GM19467 (cell line): ENCODE results near the gene CASZ1.

Experiments used
- ATAC-seq: cut with Tn5 transposase; IDR thresholded peaks from one replicate; pipeline ENCODE4 v1.9.1; 2021; ENCODE audit warnings: mild to moderate bottlenecking, moderate library complexity; ENCODE audit not compliant: unreplicated experiment

The CASZ1 gene

DNA sequence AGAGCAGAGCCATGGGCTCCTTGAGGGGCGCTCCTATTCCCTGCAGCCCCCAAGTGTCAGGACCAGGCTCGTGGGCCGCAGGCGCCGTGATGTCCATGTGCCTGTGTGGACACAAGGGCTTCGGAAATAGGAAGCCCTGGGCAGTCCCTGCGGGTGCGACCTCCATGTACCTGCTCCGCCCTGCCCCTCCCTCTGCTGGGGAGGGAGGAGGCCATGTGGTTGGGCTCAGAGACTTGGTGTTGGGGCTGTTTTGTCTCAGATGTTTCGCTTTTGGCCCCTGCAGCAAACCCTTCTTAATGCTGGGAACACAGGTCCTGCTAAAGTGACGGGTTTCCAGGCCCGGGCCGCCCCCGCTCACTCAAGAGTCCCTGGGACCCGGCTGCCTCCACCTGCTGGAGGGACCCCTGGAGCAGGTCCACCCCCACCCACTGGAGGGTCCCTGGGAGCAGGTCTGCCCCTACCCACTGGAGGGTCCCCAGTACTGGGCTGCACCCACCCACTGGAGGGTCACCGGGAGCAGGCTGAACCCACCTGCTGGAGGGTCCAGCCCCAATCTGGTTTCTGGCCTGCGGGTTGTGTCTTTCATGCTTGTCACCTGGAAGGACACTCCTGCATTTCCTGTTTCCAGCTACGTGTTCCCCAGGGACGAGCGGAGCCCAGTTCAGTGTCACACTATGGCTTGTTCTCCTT lies 165.2 kb downstream of the CASZ1 start:
- no peak for ATAC-seq

DNA sequence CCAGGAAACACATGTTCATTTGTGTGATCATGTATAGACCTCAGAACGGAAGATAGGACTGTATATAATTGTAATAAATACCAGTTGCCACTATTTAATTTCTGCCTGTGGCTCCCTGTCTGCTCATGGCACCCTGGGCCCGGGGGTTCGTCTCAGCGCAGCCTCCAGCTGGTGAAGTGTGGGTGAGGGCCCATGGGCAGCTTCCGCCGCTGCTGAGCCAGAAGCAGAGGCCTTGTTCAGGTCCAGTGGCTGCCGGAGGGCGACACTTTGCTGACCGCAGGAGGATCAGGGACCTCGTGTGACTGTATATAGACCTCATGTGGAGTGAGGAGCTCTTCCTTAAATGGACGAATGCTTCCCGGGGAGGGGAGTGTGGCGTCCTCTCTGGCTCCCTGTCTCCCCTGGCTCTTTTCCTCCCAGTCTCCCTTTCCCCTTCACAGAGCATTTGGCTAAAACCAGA lies 165.8 kb downstream of the CASZ1 start:
- no peak for ATAC-seq

DNA sequence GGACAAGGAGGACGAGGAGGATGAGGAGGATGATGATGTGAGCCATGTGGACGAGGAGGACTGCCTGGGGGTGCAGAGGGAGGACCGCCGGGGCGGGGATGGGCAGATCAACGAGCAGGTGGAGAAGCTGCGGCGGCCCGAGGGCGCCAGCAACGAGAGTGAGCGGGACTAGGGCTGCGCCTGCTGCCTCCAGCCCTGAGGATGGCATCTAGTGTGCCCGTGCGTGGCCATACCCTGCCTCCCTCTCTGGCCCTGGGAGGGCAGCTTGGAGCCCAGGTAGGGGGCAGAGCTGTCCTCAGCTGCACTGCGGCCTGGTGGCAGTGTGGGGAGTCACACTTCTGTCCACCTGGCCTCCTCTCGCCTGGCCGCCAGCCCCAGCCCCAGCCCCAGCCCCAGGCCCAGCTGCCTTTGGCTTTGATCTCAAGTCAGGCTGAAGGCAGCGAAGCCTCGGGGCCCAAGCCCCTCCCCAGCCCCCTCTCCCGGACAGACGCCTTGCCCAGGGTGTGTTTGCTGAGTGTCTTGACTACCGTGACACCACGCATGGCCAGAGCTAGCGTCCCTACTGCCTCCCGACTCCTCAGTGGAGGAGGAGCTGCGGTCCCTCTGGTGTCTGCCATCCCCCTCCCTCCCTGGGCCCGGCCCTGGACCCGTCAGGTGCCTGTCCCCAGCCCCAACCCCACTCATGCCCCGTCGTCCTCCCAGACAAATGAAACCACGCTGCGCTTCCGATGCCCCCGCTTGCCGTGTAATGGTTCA lies 166.5 kb downstream of the CASZ1 start:
- no peak for ATAC-seq

DNA sequence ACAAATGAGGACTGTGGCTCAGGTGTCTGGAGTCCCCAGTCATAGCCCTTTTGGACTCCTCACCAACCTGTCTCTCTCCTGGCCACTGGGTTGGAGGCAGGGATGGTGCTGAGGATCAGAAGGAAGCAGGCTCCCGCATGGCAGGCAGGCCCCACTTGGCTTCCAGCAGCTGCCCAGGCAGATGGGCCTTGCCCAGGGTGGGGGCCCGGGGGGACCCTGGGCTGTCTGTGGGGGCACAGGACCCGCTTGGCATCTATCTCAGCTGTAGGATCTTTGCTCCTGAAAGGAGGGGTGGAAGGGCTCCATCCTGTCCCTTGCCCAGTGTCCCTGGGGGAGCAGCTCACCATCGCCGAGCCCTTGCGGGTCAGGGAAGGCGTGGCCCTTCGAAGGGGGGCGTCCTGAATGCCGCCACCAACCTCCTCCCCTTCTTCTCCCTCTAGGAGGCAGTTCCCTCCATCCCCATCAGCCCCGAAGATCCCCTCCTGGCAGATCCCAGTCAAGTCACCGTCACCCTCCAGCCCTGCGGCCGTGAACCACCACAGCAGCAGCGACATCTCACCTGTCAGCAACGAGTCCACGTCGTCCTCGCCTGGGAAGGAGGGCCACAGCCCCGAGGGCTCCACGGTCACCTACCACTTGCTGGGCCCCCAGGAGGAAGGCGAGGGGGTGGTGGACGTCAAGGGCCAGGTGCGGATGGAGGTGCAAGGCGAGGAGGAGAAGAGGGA lies 167.2 kb downstream of the CASZ1 start:
- ATAC-seq: no peak

DNA sequence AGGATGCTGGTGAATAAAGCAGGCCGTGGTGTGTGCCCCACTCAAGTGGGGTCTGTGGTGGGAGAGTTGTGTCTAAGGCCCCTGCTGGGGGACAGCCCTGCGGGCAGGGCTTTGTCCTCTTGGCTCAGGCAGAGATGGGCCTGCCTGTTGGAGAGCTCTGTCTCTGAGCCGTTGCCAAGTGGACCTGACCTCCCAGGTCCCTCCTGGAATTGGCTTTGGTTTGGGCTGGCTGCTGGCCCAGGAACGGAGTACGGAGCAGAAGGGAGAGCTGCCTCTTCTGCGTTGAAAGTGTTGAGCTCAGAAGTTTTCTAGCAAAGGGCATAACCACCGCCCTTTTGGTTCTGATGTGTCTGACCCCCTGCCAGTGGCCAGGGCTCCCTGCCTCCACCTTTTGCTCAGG lies 167.8 kb downstream of the CASZ1 start:
- no peak for ATAC-seq

DNA sequence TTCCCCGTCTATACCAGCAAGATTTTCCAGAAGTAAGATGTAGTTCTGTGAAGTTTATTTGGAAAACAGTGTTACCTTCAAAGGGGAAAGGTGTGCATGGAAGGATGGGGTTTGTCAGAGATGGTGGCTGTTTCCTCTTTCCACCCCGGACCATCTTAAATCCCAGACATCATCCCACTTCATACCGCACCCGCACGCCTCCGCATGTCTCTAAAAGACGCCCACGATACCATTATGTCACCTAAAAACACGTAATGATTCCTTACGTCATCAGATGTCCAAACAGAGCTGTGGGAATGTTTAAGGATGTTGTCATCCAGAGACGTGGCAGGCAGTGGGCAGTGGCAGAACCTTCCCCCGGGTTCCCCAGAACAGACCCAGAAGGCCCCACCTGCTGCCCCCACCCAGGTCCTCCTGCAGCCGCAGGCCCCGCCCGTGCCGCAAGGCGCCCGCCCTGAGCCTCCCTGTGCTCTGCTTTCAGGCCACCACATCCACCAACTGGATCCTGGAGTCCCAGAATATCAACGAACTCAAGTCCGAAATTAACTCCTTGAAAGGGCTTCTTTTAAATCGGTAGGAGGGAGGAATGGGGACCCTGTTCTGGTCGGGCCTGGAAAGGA lies 169.5 kb downstream of the CASZ1 start:
- ATAC-seq: no peak

DNA sequence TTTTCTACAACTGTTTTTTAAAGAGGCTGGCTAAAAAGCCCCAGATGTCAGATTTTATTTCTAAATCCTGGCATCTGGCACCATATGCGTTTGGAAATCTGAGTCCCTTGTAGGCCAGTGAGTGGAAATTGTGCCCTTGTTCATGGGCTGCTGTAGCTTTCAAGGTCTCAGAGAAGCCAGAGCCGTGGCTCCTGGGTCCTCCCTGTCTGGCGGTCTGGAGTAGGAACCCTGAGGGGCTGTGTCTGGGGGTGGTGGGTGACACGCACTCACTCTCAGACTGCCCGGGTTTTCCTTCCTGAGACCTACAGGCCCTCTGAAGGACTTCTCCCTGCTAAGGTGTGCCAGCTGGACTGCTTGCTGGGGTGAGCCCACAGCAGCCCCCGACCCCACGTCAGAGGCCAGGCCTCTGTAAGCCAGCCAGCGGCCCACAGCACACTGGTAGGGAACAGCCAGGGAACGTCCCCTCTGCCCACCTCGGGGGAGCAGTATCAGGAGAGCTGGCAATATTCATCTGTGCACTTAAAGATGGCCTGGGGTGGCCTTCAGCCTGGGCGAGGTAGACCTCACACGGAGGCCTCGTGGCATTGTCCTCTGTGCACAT lies 170.2 kb downstream of the CASZ1 start:
- no peak for ATAC-seq

DNA sequence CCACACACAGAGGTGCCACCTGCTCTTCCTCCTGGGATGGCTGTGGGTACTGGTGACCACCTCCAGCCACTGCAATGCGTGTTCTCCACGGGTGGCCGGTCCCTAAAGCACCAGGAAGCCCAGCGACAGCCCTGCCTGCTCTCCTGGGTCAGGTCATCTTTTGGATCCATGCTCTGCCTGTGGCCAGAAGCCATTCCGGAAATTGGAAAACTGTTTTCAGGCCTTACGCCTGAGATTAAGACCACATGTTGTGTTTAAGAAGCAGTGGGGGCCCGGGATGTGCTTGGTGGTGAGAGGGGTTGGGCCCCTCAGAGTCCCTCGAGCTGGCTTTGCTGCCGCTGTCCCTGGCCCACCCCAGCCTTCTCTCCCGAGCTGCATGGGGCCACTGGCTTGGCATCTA lies 170.9 kb downstream of the CASZ1 start:
- no peak for ATAC-seq

DNA sequence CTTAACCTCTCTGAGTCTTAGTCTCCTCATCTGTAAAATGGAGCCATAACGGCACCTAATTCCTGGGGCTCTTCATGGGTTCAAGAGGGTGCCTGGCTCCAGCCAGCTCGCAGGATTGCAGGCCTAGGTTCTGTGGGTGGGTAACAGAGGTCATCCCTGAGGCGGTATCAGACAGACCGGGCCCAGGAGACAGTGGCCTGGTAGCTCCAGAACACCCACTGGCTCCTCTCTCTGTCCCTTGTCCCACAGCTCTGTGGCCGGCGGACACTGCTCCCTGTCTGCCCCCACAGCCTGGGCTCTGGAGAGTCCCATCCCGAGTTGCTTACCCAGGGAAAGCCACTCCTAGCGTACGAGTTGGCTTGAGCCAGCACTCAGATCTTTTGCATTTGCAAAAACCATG lies 171.4 kb downstream of the CASZ1 start:
- no peak for ATAC-seq

DNA sequence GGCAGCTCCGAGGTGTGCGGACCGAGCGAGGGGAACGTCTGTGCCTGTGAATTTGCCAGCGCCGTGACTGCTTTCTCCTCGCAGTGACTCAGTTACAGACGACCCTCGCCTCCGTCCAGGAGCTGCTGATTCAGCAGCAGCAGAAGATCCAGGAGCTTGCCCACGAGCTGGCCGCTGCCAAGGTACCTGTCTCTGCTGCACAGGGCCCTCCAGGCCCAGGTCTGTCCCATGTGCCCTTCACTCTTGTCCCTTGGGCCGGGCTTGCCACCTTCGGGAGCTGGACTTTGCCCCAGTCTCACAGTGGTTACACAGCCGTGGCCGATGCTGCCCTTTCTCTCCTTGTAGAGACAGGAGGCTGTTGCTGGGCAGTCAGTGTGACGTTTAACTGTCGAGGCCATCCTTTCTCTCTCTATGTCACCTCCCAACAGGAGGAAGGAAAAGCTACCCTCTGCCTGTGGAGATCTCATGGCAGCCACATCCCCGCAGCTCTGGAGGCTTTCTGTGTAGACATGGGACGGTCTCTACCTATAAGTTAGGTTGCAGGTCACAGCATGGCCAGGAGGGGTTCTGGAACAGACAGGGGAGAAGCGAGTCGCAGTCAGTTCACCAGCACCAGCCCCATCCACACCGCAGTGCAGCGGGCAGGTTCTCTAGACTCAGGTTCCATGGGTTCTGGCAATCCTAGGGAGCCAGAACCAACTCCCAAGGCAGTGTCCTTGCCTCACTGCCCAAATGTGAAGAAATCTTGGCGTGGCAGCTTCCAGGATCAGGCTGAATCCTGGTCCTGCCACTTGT lies 172.0 kb downstream of the CASZ1 start:
- ATAC-seq: no peak

DNA sequence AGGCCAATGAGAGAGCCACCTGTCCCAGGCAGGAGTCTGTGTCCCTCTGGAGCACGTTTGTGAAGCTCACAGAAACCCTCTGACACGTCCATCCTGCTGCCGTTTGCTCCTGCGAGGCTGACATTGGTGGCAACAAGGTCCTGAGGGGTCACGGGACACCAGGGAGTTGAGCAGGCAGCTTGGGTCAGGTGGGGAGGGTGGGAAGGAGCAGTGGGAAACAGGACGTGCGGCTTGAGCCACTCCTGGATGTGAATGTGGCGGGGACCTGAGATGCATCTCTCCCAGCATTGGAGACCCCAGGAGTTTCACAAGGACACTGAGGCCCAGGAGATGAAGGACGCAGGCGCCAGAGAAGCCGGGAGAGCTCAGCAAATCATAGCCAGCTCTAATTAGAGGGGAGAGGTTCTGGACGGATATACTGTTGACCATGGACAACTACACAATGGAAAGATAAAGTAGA lies 172.7 kb downstream of the CASZ1 start:
- no peak for ATAC-seq

DNA sequence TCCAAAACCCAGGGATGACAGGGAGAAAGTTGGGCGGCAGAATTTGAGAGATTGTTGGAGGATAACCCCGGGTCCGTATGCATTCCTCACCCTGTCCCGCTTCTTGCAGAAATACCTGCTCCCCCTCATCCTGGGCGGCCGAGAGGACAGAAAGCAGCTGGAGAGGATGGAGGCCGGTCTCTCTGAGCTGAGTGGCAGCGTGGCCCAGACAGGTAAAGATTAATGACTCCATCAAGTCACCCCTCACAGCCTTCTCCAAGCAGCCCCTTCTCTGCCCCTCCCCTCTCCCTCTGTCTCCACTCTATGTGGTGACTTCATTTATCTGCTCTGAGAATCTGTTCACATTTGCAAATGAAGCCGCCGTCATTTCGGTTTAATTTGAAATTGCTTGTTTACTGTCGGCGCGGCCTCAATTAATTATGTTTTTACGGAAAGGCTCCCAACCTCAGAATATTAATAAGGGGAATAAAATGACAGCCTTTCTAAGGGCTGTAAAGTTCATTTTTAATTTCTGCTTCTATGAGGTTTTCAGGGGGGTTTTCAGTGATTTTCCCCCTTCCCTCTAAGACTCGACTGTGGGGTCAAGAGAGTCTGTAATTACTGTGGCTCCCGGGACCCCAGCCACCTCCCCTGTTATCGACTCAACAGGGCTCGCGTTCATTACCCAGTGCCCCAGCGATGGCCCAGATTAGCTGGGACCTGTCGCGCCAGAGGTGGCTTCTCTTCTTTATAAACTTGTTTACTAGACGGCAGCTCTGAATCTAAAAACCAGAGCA lies 173.3 kb downstream of the CASZ1 start:
- ATAC-seq: no peak

DNA sequence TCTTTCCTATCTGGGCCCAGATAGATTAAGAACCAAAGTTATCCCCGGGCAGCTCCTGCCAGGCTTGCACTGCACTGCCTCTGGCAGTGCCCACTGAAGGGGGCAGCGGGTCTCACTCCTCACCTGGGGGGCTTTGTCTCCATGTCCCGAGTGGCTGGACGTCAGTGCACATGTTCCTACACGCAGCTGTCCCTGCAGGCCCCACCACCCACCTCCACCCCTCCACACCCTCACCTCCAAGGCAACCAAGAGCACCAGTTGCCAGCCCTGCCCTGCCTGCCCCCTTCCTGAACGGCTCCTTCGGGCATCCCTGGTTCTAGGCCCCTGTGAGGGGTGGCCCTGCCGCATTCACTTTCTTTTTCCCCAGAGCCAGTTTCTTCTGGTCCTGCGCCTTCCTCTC lies 174.5 kb downstream of the CASZ1 start:
- no peak for ATAC-seq

DNA sequence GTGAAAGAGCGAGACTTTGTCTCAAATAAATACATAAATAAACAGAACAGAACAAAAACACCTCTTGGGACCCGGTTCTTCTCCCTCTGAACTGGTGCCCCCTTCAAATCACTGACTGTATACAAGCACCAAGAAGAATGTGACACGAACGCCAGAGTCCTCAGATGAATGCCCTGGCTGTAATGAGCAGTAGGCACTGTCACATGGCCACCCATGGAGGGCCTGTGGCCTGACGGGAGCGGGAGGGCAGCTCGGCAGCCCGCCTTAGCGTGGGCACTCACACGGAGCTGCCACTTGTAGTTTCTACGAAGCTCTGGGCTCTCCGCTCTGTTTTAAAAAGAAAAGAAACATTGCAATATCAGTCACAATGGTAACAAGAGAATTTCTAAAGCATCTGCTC lies 175.7 kb downstream of the CASZ1 start:
- no peak for ATAC-seq

DNA sequence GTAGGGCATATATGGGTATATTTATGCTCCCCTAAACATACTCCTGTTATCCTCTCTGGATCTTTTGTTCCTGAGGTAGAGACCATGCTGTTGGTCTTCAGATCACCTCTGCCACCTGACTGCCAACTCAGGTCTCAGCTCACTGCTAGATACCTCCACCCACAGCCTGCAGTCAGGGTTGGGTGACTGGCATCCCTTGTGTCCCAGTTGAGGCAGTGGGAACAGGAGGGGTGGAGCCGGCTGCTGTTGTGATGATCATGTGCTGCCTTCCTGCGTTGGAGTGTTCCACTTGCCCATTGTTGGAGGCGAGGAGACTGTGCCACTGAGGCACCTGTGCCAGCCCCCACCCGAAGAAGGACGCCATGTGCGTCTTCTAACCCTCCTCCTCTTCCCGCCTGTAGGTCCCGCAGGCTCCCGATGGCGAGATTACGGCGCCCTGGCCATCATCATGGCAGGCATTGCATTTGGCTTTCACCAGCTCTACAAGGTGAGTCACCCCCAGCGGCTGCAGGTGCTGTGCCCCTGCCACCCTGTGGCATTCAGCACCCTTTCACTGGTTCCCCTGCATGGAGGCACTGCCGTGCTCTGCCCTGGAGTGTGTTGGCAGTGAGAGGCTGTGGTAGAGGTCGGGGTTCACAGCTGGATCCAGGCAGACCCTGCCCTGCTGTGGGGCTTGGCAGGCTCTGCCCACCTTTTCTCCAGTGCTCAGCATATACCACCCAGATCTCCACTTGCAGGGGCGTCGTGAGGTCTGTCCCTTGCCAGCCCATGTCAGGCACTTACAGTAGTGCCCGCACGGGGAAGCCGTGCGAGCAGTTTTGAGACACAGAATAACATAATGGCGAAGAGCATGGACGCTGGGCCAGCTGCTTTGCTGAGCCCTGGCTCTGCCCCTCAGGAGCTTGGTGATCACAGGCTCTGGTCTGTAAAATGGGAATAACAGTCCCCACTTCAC lies 178.2 kb downstream of the CASZ1 start:
- ATAC-seq: no peak

DNA sequence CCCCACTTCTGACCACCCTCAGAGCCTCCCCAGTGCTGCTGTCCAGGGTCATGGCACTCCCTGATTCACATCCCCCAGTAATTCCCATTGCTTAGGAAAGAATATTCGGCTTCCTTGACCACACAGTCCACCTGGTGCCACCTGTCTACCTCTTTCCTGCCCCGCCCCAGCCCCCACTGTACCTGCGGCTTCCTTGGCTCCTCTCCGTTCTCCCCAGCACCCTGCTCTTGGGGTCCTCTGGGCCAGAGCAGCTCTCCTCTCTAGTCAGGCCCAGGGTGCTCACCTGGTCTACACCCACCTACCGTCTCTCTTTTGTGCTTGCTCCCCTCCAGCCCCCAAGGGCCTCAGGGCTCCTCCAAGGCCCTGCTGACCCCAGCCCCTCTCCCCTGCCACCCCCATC lies 179.1 kb downstream of the CASZ1 start:
- no peak for ATAC-seq

DNA sequence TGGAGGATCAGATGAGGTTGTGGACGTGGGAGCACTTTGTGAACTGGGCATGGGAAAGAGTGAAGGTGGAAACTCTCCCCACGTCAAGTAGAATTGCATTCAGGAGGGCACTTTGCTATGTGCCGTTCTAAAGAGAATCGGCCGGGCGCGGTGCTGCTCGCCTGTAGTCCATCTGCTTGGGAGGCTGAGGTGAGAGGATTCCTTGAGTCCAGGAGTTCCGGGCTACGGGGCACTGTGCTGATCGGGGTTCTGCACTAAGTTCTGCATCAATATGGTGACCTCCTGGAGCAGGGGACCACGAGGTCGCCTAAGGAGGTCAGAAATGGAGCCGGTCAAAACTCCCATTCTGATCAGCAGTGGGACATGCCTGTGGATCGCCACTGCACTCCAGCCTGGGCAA lies 179.8 kb downstream of the CASZ1 start:
- ATAC-seq: no peak

DNA sequence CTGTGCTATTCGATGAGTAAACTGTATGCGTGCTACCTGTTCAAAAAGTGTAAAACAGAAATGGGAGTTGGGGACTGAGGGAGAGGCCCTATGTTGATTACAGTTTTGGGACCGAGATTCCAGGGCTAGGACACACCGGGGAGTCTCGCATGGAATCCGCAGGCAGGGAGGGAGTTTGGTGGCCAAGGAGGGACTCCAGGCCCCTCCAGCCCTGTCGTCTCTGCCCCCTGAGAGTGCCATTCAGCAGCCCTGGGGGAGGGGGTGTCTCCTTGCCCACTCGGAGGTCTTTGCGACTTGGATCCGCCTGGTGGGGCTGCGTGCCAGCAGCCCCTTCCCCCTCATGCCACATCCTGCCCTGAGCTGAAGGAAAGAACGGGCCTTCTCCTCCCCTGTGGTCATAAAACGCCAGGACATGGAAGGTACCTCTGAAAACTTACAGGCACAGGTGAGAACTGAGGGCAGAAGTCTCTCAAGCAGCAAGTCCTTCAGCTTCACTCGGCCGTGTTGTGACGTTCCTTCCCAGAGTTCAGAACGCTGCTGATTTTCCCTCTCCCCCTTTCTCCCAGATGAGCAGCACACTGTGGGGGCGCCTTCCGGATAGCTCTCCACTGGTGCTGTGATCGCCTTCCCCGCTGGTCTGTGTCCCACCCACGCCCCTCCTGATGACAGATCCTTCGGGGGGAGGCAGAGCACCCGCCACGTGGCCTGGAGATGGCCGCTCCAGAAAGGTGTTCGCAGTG lies 180.3 kb downstream of the CASZ1 start:
- no peak for ATAC-seq
